ENCODE results near the gene FOXL2NB.
"Not testable (repeated sequence)": the region's sequence is repeated elsewhere in the genome, so short reads cannot be mapped to it uniquely, and the experiment has no call there.

The FOXL2NB gene

GRCh38 chr3:138946663-138947494, at the start of gene FOXL2NB, which contains the start of gene FOXL2:
Gene FOXL2NB (plus strand): TSS chr3:138947217. CDS start chr3:138947365, 148 bp downstream.
Gene FOXL2 (minus strand): TSS chr3:138947137. CDS start chr3:138946722, 415 bp downstream.
- in situ Hi-C loops (cut with MboI; ENCODE audit: low sequenced_read_pairs), result no loop called here

DNA sequence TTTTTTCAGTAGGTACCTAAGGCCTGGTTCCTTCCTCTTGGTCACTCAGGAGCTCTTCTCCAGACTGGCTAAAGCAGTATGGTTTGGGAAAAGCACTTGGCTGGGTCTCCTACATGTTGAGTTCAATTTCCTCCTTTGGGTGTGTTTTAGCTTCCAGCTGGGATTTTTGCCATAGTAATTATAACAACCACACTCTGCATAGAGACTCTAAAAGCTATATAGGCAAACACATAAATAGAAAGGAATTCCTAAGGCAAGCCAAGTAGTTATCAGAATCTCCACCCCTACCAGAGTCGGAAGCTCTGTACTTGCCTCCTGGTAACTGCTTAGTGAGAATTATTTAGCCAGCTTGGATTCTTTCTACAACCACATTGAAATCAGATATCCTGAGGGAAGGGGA, 48.7 kb upstream of the FOXL2NB start:
- in situ Hi-C loops (cut with MboI; ENCODE audit: low sequenced_read_pairs), result no loop called here

GRCh38 chr3:138898708-138899107, 48.3 kb upstream of the FOXL2NB start:
- in situ Hi-C loops (cut with MboI; ENCODE audit: low sequenced_read_pairs), result no loop called here

GRCh38 chr3:138899351-138899991, 47.5 kb upstream of the FOXL2NB start:
- in situ Hi-C loops (cut with MboI; ENCODE audit: low sequenced_read_pairs), result no loop called here

DNA sequence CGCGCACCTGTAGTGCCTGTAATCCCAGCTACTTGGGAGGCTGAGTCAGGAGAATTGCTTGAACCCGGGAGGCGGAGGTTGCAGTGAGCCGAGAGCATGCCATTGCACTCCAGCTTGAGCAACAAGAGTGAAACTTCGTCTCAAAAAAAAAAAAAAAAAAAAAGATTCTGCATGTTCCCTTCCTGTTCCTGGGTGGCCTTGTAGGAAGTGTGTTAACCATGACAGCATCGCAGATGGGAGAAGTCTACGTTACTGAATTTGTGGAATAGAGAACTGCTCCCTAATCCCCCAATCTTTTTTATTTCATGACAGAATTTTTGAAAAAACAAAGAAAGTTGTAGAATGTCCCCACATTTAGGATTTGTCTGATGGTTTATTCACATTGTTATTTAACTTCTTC, 45.5 kb upstream of the FOXL2NB start:
- in situ Hi-C loops (cut with MboI; ENCODE audit: low sequenced_read_pairs), result no loop called here

GRCh38 chr3:138902171-138902570, 44.8 kb upstream of the FOXL2NB start:
- in situ Hi-C loops (cut with MboI; ENCODE audit: low sequenced_read_pairs), result no loop called here

DNA sequence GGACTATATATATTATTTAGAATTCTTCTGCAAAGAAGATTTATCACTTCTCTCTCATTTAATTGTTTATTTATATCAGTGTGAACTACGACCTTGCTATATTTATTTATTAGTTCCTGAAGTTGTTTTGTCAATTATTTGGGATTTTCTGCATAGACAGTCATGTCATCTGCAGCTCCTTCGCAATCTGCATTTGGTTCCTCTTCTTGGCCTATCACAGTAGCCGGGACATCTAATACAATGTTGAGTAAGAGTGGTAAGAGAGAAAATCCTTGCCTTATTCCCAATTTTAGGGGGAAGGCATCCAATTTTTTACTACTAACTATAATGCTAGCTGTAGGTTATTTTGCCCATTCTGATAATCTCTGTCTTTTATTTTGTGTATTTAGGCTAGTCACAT, 39.5 kb upstream of the FOXL2NB start:
- in situ Hi-C loops (cut with MboI; ENCODE audit: low sequenced_read_pairs), result no loop called here

DNA sequence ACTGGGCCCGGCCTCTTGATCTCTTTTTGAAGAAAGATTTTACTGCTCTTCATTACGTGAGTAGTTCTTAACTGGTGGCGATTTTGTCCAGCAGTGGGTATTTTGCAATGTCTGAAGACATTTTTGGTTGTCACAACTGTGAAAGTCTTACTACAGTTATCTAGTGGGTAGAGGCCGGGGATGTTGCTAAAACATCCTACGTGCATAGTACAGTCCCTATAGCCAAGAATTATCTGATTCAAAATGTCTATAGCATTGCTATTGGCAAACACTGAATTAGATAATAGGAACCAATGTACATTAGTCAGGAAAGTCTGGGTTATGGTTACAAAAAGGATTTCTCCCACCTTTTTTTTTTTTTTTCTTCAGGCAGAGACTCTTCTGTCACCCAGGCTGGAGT, 38.2 kb upstream of the FOXL2NB start:
- in situ Hi-C loops (cut with MboI; ENCODE audit: low sequenced_read_pairs), result no loop called here

GRCh38 chr3:138909904-138910303, 37.1 kb upstream of the FOXL2NB start:
- in situ Hi-C loops (cut with MboI; ENCODE audit: low sequenced_read_pairs), result no loop called here

DNA sequence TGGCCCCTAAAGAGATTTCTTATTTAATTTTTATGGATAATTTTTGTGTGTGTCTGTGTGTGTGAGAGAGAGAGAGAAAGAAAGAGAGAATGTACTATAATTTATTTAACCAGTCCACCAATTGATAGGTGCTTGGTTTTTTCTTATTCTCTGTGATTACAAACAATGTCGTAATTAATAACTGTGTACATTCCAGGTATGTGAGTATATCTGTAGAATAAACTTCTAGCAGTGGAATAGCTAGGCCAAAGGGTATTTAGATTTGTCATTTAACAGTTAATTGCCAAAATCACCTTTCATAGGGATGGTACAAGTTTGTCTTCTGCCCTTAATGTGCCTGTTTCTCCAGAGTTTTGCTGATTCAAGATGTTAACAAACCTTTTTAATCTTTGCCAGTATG, 35.4 kb upstream of the FOXL2NB start:
- in situ Hi-C loops (cut with MboI; ENCODE audit: low sequenced_read_pairs), result no loop called here

GRCh38 chr3:138912237-138912636, 34.8 kb upstream of the FOXL2NB start:
- in situ Hi-C loops (cut with MboI; ENCODE audit: low sequenced_read_pairs), result no loop called here

- in situ Hi-C loops (cut with MboI; ENCODE audit: low sequenced_read_pairs), result no loop called here
These were observed 33.3 kb upstream of the FOXL2NB start for GRCh38 chr3:138913766-138914165.

GRCh38 chr3:138914870-138915502, 32.0 kb upstream of the FOXL2NB start:
- in situ Hi-C loops (cut with MboI; ENCODE audit: low sequenced_read_pairs), result no loop called here

DNA sequence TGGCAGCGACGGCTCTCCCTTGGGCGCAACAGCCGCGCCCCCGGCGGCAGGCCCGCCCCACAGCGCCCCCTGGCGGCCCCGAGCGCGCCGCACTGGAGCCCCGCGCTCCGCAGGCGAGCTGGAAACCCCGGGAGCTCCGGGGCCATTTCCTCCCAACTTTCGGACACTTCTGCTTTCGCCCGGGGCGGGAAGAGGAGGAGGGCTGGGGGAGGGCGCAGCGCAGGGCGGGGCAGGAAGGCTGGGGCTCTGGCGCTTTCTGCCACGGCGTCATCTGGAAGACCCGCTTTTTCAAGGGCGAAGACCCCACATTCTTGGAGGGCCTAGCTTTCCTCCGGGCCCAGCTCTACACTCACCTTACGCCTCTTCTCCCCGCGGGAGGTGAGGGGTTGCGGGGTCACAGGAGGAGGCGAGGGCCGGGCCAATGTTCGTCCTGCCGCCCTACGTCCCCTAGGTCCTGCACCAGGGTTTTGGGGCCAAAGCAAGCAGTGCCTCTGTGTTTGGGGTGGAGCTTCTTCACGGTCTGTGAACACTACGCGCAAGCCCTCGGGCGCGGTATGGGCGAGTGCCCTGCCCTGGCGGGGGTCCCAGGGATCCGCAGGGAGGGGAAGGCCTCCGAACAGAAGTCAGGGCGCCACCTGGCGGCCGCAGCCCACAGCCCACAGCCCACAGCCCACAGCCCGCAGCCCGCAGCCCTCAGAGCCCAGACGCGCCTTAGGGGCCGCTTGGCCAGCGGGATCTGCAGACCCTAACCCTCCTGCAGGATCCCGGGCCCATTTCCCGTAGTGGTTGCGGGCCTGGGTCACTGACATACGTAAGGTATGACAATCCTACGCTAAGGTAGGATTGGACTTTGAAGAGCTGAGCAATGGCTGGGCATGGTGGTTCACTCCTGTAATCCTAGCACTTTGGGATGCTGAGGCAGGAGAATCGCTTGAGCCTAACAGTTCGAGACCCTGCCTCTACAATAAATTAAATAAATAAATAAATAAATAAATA, 31.2 kb upstream of the FOXL2NB start:
- in situ Hi-C loops (cut with MboI; ENCODE audit: low sequenced_read_pairs), result no loop called here

DNA sequence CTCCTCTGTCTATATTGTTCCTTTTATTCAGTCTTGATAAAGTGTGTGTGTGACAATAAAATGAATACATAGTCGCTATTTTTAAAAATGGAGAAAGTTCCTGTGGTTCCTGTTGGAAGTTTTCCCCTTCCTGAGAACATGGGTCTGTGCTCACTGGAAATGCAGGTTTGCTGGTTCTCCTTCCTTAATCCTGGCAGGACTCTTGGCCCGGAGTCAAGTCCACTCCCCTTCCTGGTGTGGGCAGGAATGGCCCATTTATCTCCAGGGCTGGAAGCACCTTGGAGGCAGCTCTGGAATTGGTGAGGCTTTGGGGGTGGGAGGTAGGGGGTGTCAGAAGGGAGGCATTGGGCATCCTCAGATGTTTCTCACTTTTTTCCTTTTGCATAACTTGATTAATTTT, 30.2 kb upstream of the FOXL2NB start:
- in situ Hi-C loops (cut with MboI; ENCODE audit: low sequenced_read_pairs), result no loop called here

- in situ Hi-C loops (cut with MboI; ENCODE audit: low sequenced_read_pairs), result no loop called here
These were observed 27.7 kb upstream of the FOXL2NB start for GRCh38 chr3:138919325-138919724.

DNA sequence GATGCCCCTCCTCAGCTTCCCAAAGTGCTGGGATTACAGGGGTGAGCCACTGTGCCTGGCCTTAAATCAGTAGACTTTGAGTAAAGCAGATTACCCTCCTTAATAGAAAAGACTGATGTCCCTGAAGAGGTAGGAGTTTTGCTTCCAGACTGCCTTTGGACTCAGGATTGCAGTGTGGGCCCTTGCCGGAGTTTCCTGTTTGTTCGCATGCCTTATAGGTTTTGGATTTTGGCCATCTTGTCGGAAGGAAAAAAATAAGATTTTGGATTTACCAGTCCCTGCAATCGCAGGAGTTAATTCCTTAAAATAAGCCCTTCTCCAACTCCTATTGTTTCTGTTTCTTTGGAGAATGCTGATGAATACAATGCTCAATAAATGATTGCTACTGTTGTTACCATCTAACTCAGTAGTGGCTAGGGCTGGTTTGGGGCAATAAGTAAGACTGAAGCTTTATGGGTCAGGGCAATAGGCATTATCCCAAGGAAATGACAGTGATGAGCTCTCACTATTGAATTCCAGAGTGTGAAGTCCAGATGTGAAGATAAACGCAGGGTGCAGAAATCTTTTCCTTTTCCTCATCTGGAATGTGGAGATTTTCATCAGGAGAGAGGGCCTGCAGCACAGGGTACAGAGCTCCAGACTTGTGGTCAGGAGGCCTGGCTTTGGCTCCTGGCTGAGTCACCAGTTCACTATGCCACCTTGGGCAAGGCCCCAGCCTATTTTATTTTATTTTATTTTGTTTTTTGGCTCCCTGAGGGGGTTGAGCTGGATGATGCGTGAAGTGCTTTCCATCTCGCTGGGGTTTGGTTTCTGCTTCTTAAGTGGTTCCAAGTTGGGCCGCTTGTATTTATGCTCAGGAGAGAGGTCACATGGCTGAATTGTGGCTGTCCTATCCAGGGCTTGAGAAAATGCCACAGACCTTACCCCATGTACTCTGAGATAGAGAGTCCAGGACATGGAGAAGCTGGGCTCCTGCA, 25.4 kb upstream of the FOXL2NB start:
- in situ Hi-C loops (cut with MboI; ENCODE audit: low sequenced_read_pairs), result no loop called here

- in situ Hi-C loops (cut with MboI; ENCODE audit: low sequenced_read_pairs), result not testable (repeated sequence)
These were observed 24.6 kb upstream of the FOXL2NB start for GRCh38 chr3:138922400-138922799.

- in situ Hi-C loops (cut with MboI; ENCODE audit: low sequenced_read_pairs), result no loop called here
These were observed 23.5 kb upstream of the FOXL2NB start for GRCh38 chr3:138923531-138923994.
